BJ (cell line): Measurements from ENCODE around the gene ATOSA. TPM values are rescaled to one million over a fixed set of nuclear protein-coding genes. Genes with fewer than 3 reads are reported as not detected.

Experiments used
- CTCF ChIA-PET: fragments of 350-600 bp; formaldehyde crosslinking; extraction: SDS; loops from one replicate; lab custom pipeline; 2021; ENCODE audit warnings: antibody characterized with exemption, inconsistent platforms; lab: Yijun Ruan, JAX
- POLR2A ChIA-PET: fragments of 300-600 bp; sonication (Branson Sonifier 250); formaldehyde crosslinking; extraction: SDS; loops from one replicate; lab custom pipeline; 2021; ENCODE audit warnings: antibody characterized with exemption; lab: Charles Lee
- DNase-seq: peaks from one replicate; pipeline ENCODE4 v3.0.0-alpha.2; 2011; ENCODE audit warnings: low read depth
- H3K27me3 ChIP-seq: 2 replicates; pipeline ENCODE4 v1.6.0; 2011; ENCODE audit warnings: low read length; ENCODE audit not compliant: control insufficient read depth, insufficient read depth
- H3K36me3 ChIP-seq: 2 replicates; pipeline ENCODE4 v1.5.1; 2011; ENCODE audit warnings: low read length; ENCODE audit not compliant: control insufficient read depth, insufficient read depth
- H3K4me3 ChIP-seq: 2 replicates; pipeline ENCODE4 v1.5.1; 2011; ENCODE audit warnings: low read depth, mild to moderate bottlenecking, control low read depth, low read length
- polyA minus RNA-seq: library from RNA; depleted of rRNA, polyadenylated mRNA; stranded (reverse); fragments of >200 nt; gene quantifications from 2 replicates; pipeline ENCODE4 v1.2.3, GENCODE V29; 2011; rRNA and poly(A)+ RNA removed
- polyA plus RNA-seq: library from polyadenylated mRNA; depleted of rRNA; stranded (reverse); fragments of >200 nt; gene quantifications from 2 replicates; pipeline ENCODE4 v1.2.3, GENCODE V29; 2011; rRNA removed
- TF ChIP-seq, protein P1 (sequence below): IDR thresholded peaks from 2 replicates; pipeline ENCODE4 v1.5.1; 2011; ENCODE audit warnings: low read depth, mild to moderate bottlenecking, control low read depth, inconsistent platforms, low read length, moderate library complexity; ENCODE audit not compliant: insufficient read depth

The ATOSA gene, protein sequence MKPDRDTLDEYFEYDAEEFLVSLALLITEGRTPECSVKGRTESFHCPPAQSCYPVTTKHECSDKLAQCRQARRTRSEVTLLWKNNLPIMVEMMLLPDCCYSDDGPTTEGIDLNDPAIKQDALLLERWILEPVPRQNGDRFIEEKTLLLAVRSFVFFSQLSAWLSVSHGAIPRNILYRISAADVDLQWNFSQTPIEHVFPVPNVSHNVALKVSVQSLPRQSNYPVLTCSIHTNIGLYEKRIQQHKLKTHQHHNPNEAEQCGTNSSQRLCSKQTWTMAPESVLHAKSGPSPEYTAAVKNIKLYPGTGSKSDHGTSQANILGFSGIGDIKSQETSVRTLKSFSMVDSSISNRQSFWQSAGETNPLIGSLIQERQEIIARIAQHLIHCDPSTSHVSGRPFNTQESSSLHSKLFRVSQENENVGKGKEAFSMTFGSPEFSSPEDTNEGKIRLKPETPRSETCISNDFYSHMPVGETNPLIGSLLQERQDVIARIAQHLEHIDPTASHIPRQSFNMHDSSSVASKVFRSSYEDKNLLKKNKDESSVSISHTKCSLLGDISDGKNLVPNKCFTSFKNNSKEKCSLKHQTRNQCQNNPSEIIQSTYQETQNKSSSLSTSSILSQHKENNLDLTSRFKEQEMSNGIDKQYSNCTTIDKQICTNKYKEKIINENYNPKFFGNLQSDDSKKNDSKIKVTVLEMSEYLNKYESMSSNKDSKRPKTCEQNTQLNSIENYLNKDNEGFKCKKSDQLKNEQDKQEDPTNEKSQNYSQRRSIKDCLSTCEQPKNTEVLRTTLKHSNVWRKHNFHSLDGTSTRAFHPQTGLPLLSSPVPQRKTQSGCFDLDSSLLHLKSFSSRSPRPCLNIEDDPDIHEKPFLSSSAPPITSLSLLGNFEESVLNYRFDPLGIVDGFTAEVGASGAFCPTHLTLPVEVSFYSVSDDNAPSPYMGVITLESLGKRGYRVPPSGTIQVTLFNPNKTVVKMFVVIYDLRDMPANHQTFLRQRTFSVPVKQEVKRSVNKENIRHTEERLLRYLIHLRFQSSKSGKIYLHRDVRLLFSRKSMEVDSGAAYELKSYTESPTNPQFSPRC
- 11.6 and 21.1 TPM in 2 replicates for polyA plus RNA-seq
- polyA minus RNA-seq, result 12.9 and 16.0 TPM in 2 replicates

DNA sequence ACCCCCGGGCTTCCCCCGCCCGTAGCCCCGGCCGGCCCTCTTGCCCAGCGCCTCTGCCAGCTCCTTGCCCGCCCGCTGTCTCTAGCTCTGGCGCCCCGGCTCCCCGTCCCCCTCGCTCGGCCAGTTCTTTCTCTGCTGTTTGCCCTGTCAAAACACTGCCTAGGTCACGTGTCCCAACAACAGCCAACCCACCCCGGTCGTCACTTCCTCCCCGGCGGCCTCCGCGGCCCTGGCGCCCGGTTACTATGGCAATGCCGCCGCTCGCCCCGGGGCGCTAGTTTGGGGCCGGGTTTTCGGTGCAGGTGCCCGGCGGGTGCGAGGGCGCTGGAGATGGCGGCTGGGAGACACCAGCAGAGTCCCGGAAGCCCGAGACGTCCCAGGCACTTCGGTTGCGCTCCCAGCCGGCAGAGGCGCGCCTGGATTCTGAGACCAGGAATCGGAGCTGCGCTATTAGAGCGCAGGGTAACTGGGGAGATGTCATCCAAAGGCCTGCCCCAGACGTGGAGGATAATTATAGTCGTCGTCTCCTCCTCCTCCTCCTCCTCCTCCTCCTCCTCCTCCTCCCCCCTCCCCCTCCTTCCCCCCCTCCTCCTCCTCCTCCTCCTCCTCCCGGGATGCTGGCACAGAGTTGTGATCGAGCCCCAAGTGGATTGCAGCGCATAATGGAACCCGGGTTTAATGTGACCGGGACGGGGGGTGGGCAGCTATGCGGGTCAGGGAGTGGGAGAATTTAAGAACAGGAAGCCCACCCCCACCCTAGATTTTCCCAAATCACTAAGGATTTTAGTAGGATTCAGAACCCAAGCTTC lies at the start of gene ATOSA:
Gene ATOSA (minus strand): TSS at position 157 of the 809 bp plus-strand sequence. CDS start 1,367 bp downstream, outside the sequence.
- H3K36me3 ChIP-seq, result no peaks in the 10 kb centered on the region
- TF ChIP-seq, protein P1, sequence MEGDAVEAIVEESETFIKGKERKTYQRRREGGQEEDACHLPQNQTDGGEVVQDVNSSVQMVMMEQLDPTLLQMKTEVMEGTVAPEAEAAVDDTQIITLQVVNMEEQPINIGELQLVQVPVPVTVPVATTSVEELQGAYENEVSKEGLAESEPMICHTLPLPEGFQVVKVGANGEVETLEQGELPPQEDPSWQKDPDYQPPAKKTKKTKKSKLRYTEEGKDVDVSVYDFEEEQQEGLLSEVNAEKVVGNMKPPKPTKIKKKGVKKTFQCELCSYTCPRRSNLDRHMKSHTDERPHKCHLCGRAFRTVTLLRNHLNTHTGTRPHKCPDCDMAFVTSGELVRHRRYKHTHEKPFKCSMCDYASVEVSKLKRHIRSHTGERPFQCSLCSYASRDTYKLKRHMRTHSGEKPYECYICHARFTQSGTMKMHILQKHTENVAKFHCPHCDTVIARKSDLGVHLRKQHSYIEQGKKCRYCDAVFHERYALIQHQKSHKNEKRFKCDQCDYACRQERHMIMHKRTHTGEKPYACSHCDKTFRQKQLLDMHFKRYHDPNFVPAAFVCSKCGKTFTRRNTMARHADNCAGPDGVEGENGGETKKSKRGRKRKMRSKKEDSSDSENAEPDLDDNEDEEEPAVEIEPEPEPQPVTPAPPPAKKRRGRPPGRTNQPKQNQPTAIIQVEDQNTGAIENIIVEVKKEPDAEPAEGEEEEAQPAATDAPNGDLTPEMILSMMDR, result peak; percentile 21; the same call in 1 of the 2 replicates
- no peak for DNase-seq
- H3K4me3 ChIP-seq, result peak within 1 kb of the TSS; percentile 98
- ChIA-PET POLR2A (interaction anchor here (0.6 kb wide), 1 partner anchor 380 kb away, joined by 5 read pairs; no protein-coding TSS in a partner anchor), CTCF (interaction anchor here (1.2 to 1.8 kb wide), 2 partner anchors 55 to 423 kb away, joined by 4 to 6 read pairs; no protein-coding TSS in a partner anchor)
- peaks cover 3% of the 10 kb centered on the region for H3K27me3 ChIP-seq

DNA sequence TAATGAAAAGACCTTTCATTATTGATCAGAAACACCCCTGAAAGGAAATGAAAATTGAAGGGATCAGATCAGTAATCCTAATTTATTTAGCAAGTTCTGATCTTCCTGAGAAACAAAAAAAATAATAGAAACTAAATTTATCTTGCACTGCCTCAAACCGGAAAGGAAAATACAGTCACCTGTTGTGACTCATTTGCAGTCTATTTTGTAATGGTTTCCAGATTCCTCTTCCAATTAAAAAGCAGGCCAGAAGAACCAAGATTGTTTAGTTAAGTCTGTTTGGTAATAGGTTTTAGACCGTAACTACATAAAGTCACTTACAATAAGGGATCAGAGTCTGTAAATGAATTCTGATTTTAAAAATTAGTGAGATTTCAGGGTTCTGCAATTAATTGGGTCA lies 49.7 kb upstream of the ATOSA start:
- no peaks in the 10 kb centered on the region for H3K27me3 ChIP-seq
- H3K4me3 ChIP-seq, result no peak overlapping the region
- H3K36me3 ChIP-seq, result no peaks in the 10 kb centered on the region
- TF ChIP-seq, protein P1, result no peak
- DNase-seq, result peak; percentile 84
- POLR2A ChIA-PET, result no interaction called here
- CTCF ChIA-PET, result interaction anchor here (0.7 to 1.4 kb wide), 3 partner anchors 11 to 472 kb away, joined by 3 to 4 read pairs (median 3); no protein-coding TSS in a partner anchor

DNA sequence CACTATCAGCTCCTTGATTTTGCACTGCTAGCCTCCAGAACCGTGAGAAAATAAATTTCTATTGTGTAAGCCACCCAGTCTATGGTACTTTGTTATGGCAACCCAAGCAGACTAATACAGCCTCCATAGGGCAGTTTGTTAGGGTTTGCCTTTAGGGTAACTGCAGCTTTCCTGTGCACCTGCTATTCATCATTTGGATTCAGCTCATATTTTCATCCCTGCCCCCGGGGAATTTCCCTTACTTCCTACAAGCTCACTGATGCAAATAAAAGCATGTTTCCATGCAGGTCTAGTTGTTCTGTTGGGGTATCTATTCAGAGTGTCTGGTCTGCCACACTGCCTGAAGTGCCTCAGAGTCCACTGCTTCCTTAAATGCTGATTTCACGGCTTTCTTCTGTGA lies 48.6 kb upstream of the ATOSA start:
- POLR2A ChIA-PET, result no interaction called here

DNA sequence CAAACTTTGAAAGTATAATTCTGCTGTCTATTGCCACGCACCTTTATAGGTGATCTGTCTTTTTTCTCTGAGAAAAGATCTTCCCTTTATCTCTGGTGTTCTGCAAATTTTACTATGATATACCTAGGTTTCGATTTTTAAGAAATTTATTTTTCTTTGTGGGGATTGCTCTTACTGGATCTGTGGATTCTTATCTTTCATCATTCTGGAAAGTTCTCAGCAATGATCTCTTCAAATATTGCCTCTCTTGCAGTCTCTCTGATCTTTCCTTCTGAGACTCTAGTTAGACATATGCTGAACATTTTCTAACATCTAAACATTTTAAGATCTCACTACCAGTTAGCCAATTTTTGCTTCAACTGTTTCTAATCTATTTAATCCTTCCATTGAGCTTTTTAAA lies 47.0 kb upstream of the ATOSA start:
- TF ChIP-seq, protein P1, result no peak
- ChIA-PET POLR2A (no interaction called here), CTCF (interaction anchor here (1.7 kb wide), 1 partner anchor 8 kb away, joined by 4 read pairs; no protein-coding TSS in a partner anchor)
- no peak for DNase-seq
- Histone ChIP-seq H3K4me3 (no peak overlapping the region), H3K27me3 (no peaks in the 10 kb centered on the region), H3K36me3 (no peaks in the 10 kb centered on the region)

More for the DNA sequence above, 48.6 kb upstream of the ATOSA start:
- H3K4me3 ChIP-seq, result no peak overlapping the region
- TF ChIP-seq, protein P1, result no peak
- no peaks in the 10 kb centered on the region for H3K27me3 ChIP-seq
- no peak for DNase-seq
- CTCF ChIA-PET, result interaction anchor here (1.3 to 2.0 kb wide), 3 partner anchors 10 to 471 kb away, joined by 4 to 6 read pairs (median 4); no protein-coding TSS in a partner anchor
- no peaks in the 10 kb centered on the region for H3K36me3 ChIP-seq
